Frontal cortex (tissue), 4 donors: ENCODE measurements around the gene TRMT1. TPM values are rescaled to one million over a fixed set of nuclear protein-coding genes. Genes with fewer than 3 reads are reported as not detected.
A peak's percentile ranks its signal among the peaks of the same experiment; 100 is the strongest.

Experiments
- DNase-seq, 2 donors: peaks; one replicate each; pipeline ENCODE4 v3.0.0; 2012; ENCODE audit warnings: low spot score in 2 of 2
- FAIRE-seq: peaks from 2 replicates; lab custom pipeline; 2012; peaks lifted over from hg19 to GRCh38; lab: Jason Lieb, UNC
- total RNA-seq: library from RNA; depleted of rRNA; stranded (reverse); fragments of >200 nt; gene quantifications from one replicate; pipeline ENCODE4 v1.2.3, GENCODE V29; 2014
- donor health status: control.
- donor health status: control.
- donor health status: control.

Gene TRMT1
- total RNA-seq, 1 donor from 2014 or later, result 17.9 TPM

GRCh38 chr19:13104360-13104847 is 12.1 kb downstream of the TRMT1 start:
- DNase-seq (peak; percentile 67 to 75), FAIRE-seq (no peak)

- DNase-seq (no peak), FAIRE-seq (no peak)
Observed at GRCh38 chr19:13103581-13104359, 12.8 kb downstream of the TRMT1 start.

GRCh38 chr19:13102666-13103580 is 13.6 kb downstream of the TRMT1 start, which contains the start of gene LYL1:
Gene LYL1 (minus strand): TSS chr19:13102858. CDS start chr19:13101171, 1,687 bp downstream.
- FAIRE-seq, result no peak

GRCh38 chr19:13102416-13102665 is 14.2 kb downstream of the TRMT1 start:
- FAIRE-seq, result no peak
- no peak for DNase-seq

More at GRCh38 chr19:13102666-13103580, 13.6 kb downstream of the TRMT1 start, which contains the start of gene LYL1:
- DNase-seq, result peak in 1 of 2 donors; percentile 60

GRCh38 chr19:13101590-13102415 is 14.7 kb downstream of the TRMT1 start:
- FAIRE-seq (no peak), DNase-seq (no peak)

GRCh38 chr19:13100841-13101589 is 15.5 kb downstream of the TRMT1 start:
- no peak for DNase-seq
- FAIRE-seq, result no peak

GRCh38 chr19:13100031-13100588 is 16.4 kb downstream of the TRMT1 start:
- DNase-seq (no peak), FAIRE-seq (no peak)

GRCh38 chr19:13099073-13099999 is 17.2 kb downstream of the TRMT1 start:
- DNase-seq (peak in 1 of 2 donors; percentile 62), FAIRE-seq (no peak)

GRCh38 chr19:13098277-13099072 is 18.1 kb downstream of the TRMT1 start:
- FAIRE-seq (no peak), DNase-seq (peak in 1 of 2 donors; percentile 74)

GRCh38 chr19:13097463-13098258 is 18.9 kb downstream of the TRMT1 start:
- FAIRE-seq, result no peak
- DNase-seq, result peak in 1 of 2 donors; percentile 64

GRCh38 chr19:13097033-13097462 is 19.5 kb downstream of the TRMT1 start:
- DNase-seq (peak in 1 of 2 donors; percentile 58), FAIRE-seq (no peak)

GRCh38 chr19:13095934-13096927 is 20.3 kb downstream of the TRMT1 start:
- DNase-seq (no peak), FAIRE-seq (no peak)

- FAIRE-seq, result no peak
- no peak for DNase-seq
Observed at GRCh38 chr19:13095393-13095784, 21.2 kb downstream of the TRMT1 start.

- peak in 1 of 2 donors; percentile 64 for DNase-seq
- no peak for FAIRE-seq
Observed at GRCh38 chr19:13094771-13095392, 21.7 kb downstream of the TRMT1 start.
